GM18951 (cell line): Measurements from ENCODE around the gene TFCP2L1.
"Not testable (repeated sequence)": the region's sequence is repeated elsewhere in the genome, so short reads cannot be mapped to it uniquely, and the experiment has no call there.

ENCODE experiments used
- POLR2A ChIP-seq: IDR thresholded peaks from 4 replicates; pipeline ENCODE4 v1.6.1; 2011; ENCODE audit warnings: mild to moderate bottlenecking; ENCODE audit not compliant: insufficient read length, insufficient read depth; ENCODE audit errors: extremely low read depth
- in situ Hi-C: fragments of 300-500 bp; cut with MboI; formaldehyde crosslinking; loops from one replicate; pipeline ENCODE4 v1.12.0; 2022; ENCODE audit warnings: low sequenced_read_pairs, mixed read lengths, inconsistent platforms; ENCODE audit not compliant: unreplicated experiment

TFCP2L1 gene

DNA sequence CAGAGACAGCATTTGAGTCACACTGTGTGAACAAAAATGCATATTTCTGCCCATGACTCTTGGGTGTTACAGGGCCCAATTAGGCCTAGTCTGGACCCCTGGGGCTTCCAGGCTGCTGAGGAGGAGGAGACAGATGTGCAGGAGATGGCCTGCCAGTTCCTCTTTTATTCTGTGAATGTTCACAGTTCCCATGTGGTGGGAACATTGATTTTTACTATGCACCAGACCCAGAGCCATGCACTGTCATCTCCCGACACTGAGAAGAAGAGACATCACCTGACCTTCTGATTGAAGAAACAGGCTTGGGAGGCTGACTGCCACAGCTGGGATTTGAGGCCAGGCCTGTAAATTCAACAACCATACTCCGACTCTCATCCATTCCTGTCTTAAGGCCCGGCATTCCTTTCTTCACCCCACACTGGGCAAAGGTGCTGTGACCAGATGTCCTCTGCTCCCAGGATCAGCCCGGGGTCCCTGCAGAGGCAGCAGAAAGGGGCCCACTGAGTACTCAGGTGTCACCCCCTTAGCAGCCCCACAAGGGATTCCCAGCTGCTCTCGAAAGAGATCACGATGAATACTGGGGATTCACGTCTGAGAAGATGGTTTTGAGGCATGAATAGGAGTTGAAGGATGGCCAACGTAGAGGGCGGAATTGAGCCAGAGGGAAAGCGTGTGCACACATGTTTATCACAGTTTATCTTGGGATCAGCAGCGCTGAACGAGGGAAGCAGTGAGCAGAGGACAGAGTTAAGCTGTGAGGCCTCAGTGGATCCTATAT lies 3.6 kb upstream of the TFCP2L1 start:
- no peak for TF ChIP-seq POLR2A
- in situ Hi-C loops, result no loop called here

DNA sequence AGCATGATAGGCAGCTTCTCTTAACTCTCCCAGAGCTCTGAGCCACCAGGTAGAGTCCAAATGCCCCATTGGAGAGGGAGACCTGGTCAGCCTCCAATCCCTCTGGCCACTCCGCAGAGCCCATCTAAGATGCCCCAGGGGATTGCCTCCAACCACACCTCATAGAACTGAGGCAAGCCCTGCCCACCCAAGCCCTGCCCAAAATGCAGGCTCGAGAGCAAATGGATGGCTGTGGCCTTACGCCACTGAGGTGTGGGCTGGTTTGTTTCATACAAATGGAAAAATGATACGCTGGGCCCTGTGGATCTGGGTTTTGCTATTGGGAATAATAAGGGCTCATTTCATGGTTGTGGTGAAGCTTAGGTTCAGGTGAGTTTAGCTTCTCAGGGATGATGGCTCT lies 3.0 kb upstream of the TFCP2L1 start:
- in situ Hi-C loops, result no loop called here
- TF ChIP-seq POLR2A, result no peak

DNA sequence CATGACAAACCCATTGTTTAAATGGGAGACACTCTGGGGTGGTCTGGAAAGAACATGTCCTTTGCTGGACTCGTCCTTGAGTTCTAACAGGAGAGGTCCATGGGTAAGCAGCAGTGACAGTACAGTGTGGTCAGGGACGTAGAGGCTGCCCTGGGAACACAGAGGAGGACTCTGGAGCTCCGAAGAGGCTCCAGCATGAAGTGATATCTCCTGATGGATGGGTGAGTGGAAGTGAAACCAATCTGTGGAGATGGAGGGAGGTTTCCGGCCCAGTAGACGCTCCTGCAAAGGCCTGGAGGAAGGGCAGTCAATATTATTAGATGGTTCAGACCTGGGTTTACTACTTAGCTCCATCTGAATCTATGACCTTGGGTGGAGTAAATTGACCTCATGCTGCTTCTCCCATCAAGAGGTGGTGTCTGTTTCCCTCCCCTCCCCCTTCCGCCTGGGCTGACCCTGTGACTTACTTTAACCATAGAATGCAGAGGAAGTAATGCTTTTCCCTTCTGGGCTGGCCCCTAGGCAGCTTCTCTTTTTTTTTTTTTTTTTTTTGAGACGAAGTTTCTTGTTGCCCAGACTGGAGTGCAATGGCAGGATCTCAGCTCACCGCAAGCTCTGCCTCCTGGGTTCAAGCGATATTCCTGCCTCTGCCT lies 2.3 kb upstream of the TFCP2L1 start:
- in situ Hi-C loops, result no loop called here
- no peak for TF ChIP-seq POLR2A

DNA sequence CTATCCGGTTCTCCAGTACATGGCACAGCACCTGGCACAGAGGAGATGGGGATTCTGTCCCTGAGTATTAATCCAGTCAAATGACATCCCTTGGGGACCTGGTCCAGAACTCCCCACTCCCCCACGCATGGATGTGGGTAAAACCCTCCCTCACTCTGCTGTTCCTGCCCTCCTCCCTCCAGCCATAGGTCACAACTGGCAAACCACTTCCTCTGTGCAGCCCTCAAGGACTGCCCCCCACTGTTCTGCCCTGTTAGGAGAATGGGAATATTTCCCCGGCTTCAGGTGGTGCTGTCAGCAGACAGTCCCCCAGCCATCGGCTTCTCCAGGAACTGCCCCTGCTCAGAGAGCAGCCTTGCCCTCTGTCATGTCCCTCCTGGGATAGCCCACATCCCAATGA lies 1.5 kb upstream of the TFCP2L1 start:
- no peak for TF ChIP-seq POLR2A
- in situ Hi-C loops, result no loop called here

DNA sequence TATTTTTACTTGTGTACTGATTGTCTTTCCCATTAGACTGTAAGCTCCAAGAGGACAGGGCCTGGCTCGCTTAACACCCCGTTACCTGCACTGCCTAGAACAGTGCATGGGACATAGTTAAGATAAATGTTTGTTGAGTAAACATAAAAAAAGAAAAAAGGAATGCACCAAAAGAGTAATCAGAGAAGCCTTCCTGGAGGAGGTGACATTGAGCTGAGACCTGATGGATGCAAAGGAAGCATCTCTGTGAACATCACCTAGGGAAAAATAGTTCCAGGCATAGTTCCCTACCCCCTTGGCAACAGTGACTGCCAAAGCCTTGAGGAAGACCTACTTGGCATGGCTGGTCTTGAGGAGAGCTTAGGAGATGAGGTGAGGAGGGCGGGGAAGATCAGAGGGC lies 924 bp upstream of the TFCP2L1 start:
- no peak for TF ChIP-seq POLR2A
- in situ Hi-C loops, result no loop called here

DNA sequence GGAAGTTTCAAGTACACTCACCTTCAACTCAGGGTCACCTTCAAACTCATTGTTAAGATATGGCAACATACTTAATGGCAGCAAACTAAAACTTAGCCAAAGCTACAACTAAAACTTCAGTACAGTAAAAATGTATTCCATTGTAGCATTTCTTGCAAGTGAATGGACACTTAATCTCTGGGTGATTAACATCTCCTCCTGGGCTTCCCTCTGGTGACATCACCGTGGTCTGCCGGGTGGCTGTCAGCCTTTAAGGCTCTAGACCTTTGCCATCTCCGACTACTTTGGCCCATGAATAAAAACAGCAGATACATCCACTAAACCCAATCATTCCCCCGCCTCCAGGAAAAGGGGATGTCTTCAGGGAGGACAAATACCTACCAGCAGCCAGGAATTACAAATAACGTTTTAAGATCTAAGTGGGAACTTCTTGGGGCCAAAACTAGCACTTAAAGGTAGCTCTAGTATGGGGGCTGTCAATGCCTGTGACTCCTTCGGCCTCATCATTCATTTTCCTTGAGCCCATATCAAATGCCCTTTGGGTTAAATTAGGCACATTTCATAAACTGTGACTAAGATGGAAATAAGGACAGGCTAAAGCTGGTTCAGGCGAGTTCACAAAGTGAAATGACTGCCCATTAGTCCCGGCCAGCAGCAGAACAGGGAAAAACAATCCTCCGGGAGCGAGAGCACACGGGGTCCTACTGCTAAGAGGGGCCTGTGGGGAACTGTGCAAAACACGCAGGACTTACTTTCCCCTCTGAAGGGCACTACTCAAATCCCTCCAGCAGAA lies 1.1 kb downstream of the TFCP2L1 start:
- in situ Hi-C loops, result no loop called here
- TF ChIP-seq POLR2A, result no peak

DNA sequence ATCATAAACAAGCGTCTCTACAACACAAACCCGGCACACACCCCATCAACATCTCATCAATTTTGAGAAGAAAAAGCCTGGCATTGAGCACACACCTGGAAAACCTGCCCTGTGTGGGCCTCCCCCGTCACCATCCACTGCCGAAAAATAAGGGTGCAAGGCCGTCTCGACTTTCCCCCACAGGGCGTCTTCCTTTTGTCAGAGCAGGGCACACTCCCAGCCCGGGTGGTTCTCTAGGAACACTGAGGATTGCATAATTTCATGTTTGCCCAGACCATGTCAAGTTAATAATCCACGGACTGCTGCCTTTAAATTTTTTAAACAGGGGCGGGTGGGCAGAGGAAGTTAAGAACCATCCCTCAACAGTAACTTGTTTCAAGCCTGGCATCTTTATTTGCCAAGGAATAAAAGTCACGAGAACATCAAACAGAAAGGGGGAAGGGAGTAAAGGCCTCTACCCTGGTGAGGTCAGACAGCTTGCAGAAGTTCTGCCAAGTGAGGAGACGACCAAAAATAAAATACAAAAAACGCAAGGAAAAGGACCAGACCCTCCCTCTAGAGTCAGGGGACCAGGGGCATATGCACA lies 2.1 kb downstream of the TFCP2L1 start:
- in situ Hi-C loops, result no loop called here
- TF ChIP-seq POLR2A, result no peak

DNA sequence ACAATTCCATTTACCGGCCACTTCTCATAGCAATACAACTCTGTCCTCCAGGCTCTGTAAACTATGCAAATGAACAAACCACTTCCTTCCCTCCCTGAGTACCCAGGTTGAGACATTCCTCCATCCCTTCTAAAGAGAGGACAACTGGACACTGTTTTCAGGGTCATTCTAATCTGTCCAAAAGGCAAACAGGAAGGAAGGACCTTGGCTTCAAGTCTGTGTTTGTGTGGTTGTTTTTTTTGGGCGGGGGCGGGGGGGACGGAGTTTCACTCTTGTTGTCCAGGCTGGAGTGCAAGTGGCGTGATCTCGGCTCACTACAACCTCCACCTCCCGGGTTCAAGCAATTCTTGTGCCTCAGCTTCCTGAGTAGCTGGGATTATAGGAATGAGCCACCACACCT lies 3.3 kb downstream of the TFCP2L1 start:
- TF ChIP-seq POLR2A, result no peak
- in situ Hi-C loops, result no loop called here

DNA sequence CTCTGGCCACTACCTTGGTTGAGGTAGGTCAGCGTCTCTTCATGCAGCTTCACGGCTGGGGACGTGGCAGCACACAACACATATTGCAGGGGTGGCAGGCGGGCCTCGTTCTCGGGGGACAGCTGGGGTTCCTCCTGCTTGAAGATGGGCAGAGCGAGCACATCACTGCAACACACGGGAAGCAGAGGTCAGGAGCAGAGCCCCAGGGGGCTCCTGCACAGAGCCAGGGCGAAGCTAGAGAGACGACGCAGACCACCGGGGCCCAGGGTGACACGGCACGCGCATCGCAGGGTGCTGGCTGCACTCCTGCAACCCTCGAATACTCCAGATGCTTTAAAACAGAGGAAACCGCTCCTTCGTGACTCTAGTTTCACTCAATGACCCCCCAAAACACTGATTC lies 3.9 kb downstream of the TFCP2L1 start:
- in situ Hi-C loops, result no loop called here
- TF ChIP-seq POLR2A, result no peak

DNA sequence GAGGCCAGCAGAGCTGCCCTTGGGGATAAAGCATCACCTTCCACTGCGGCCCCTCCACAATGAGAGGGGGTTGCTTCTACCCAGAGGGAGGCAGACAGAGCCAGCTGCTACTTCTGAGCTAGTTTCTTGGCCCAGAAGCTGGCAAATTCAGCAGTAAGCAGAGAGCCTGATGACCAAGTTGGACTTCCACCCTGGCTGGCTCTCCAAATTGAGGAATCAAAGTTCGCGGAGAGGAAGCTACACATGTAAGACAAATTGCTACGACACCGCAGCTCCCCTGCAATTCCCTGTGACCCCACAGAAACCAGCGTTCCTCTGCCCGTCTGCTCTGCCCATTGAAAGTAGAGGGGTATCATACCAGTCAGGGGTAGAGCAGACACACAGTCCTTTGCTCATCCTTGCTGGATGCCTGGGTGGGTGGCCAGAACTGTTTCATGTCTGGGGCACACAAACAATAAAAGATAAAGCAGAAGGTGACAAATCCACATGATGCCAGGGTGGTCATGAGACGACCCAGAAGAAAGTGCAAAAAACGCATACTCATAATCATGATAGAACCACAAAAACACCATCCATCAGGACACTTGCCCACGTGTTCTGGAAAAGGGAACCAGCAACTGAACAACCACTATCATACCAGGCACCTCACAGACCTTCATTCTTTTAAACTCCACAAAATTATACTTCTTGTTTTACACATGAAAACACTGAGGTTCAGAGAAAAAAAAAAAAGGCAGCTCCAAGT lies 5.4 kb downstream of the TFCP2L1 start:
- in situ Hi-C loops, result no loop called here
- no peak for TF ChIP-seq POLR2A

DNA sequence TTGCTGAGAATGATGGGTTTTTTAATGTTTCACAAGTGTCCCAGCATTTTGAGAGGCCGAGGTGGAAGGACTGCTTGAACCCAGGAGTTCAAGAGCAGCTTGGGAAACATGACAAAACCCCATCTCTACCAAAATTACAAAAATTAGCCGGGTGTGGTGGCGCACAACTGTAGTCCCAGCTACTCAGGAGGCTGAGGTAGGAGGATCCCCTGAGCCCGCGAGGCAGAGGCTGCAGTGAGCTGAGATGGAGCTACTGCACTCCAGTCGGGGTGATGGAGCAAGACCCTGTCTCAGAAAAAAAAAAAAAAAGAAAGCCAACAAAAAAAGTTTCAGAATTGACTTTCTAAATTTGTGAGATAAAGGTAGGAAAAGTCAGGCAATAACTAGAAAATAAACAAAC lies 8.7 kb downstream of the TFCP2L1 start:
- in situ Hi-C loops, result no loop called here
- TF ChIP-seq POLR2A, result no peak

DNA sequence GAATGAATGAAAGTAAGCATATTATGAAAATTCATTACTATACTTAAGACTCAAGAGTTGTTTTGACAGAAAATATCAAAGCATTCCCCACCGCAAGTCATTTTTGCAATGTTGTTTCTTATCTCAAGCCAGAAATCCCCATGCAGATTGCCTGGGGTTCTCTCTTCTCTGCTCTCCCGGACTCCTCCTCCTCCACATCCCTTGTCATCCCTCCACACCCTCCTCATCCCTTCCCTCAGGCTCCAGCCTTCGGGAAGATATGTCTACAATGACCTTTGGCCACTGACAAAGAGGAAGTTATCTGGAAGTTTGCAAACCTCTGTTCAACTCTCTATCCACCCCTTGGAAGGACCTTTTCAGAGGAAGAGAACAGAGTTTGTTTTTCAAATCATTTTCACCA lies 11.9 kb downstream of the TFCP2L1 start:
- no peak for TF ChIP-seq POLR2A
- in situ Hi-C loops, result no loop called here

DNA sequence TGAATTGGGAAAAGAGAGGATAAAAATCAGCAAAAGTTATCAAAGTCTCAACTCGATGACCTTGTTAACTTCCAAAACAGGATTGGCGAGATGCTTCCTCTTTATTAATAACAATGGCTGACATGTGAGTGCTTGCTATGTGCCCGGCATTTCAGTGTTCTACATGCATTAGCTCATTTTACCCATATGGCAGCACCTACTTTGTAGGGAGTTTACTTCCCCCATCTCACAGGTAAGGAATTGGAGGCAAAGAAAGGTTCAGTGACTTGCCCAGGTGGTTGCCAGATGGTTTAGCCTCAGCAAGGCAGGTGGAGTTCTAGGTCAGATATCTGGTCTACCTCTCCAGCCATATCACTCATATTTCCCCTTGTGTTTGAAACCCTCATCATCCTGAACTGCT lies 12.4 kb downstream of the TFCP2L1 start:
- in situ Hi-C loops, result no loop called here
- TF ChIP-seq POLR2A, result no peak

DNA sequence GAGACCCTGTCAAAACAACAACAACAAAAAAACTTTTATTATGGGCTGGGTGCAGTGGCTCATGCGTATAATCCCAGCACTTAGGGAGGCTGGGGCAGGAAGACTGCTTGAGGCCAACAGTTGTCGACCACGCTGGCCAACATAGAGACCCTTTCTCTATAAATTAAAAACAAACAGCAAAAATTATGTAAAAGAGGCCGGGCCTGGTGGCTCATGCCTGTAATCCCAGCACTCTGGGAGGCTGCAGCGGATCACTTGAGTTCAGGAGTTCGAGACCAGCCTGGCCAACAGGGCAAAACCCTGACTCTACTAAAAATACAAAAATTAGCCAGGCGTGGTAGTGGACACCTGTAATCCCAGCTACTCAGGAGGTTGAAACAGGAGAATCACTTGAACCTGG lies 15.6 kb downstream of the TFCP2L1 start:
- in situ Hi-C loops, result not testable (repeated sequence)
